ENCODE results near the gene TRMT5. TPM values are rescaled to one million over a fixed set of nuclear protein-coding genes. Genes with fewer than 3 reads are reported as not detected.

Gene TRMT5
- total RNA-seq, 1 experiment from 2014 or later = 24.9 TPM

DNA sequence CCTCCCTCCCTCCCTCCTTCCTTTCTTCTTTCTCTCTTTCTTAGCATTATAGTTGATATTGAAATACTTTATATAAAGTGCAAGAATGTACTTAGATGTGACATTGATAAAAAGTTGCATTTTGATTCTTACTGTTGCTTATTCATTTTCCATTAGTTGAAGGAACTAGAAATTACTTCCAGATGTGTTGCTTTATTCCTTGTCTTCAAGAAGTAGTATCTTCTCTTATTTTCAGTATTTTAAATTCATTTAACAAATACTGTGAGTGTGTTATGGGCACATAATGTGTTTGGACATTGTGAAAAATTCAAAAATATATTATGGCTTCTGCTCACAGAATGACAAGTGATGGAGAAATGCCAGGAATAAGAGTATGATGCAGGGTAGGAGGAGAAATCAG lies 45.6 kb downstream of the TRMT5 start:
- Histone ChIP-seq H3T11ph (ENCODE audit: low read length) (no peak overlapping the region), H2BK5ac (ENCODE audit: insufficient read length, low read length) (no peak overlapping the region)

More for the DNA sequence above, 45.6 kb downstream of the TRMT5 start:
- no peak overlapping the region for H2AK5ac ChIP-seq (ENCODE audit: insufficient read length, low read length)
- H2BK12ac ChIP-seq (ENCODE audit: insufficient read length, low read depth, low read length) = no peak overlapping the region
- H2AFZ ChIP-seq (ENCODE audit: low read length) = no peak overlapping the region
- no peak overlapping the region for H3K27ac Mint-ChIP-seq
- H2BK15ac ChIP-seq (ENCODE audit: low read depth, low read length) = no peak overlapping the region
- no peak for DNase-seq
- H4K8ac ChIP-seq (replicated peaks; ENCODE audit: insufficient read length, low read depth, low read length) = no peak overlapping the region
- no peak overlapping the region for H4K91ac ChIP-seq (ENCODE audit: insufficient read length, low read depth, low read length)
- no peaks in the 10 kb centered on the region for H3K79me1 ChIP-seq (ENCODE audit: insufficient read depth, low read depth, low read length, poor library complexity, severe bottlenecking)
- no peaks in the 10 kb centered on the region for H3K4me1 ChIP-seq (ENCODE audit: insufficient read depth, low read length)
- H3K79me2 ChIP-seq (ENCODE audit: insufficient read depth, low read length) = no peaks in the 10 kb centered on the region
- no peaks in the 10 kb centered on the region for H3K36me3 Mint-ChIP-seq (ENCODE audit: insufficient read depth in 1 of 3, low read depth in 3 of 3)
- no peaks in the 10 kb centered on the region for H3K23me2 ChIP-seq (ENCODE audit: insufficient read length, low read depth, low read length, poor library complexity, severe bottlenecking)
- no peaks in the 10 kb centered on the region for H3K27me3 ChIP-seq (ENCODE audit: insufficient read depth, low read length)
- H3K4me1 Mint-ChIP-seq = peaks cover 12% of the 10 kb centered on the region in 2 experiments; a peak in 3 of 4 replicates
- H4K20me1 ChIP-seq (ENCODE audit: control insufficient read depth, insufficient read depth, insufficient read length) = no peaks in the 10 kb centered on the region
- no peak overlapping the region for H4K5ac ChIP-seq (ENCODE audit: insufficient read length, low read depth, low read length)
- no peaks in the 10 kb centered on the region for H3K9me3 ChIP-seq (ENCODE audit: control insufficient read depth, low read depth, low read length)
- no peak for TF ChIP-seq CTCF (conservative IDR thresholded peaks at IDR 0.05)
- H3K56ac ChIP-seq (ENCODE audit: insufficient read length, low read depth, low read length) = no peak overlapping the region
- no peak overlapping the region for H3K9ac ChIP-seq (ENCODE audit: extremely low read depth, insufficient read length, low read length)
- no peak overlapping the region for H3K4me3 Mint-ChIP-seq
- no peak overlapping the region for H3K14ac ChIP-seq (ENCODE audit: insufficient read depth, low read length)
- H3K4me2 ChIP-seq (ENCODE audit: insufficient read depth, insufficient read length, low read length) = no peak overlapping the region
- H3K4ac ChIP-seq (ENCODE audit: low read depth, low read length) = no peak overlapping the region
- no peak overlapping the region for H2BK120ac ChIP-seq (ENCODE audit: low read depth, low read length, poor library complexity, severe bottlenecking)
- H3K23ac ChIP-seq (ENCODE audit: insufficient read length, low read depth, low read length) = no peak overlapping the region
- H3K9me3 Mint-ChIP-seq = no peaks in the 10 kb centered on the region
- H3K27ac ChIP-seq (ENCODE audit: insufficient read length, low read depth, low read length) = no peak overlapping the region
- no peak overlapping the region for H2BK20ac ChIP-seq (ENCODE audit: low read depth, low read length, poor library complexity, severe bottlenecking)
- H3K18ac ChIP-seq (ENCODE audit: insufficient read length, low read depth, low read length) = no peak overlapping the region
- H3K27me3 Mint-ChIP-seq (ENCODE audit: low read depth) = no peaks in the 10 kb centered on the region; the same call in 1 of the 2 replicates
